K562 (cell line): ENCODE results near the gene SMIM13. TPM values are rescaled to one million over a fixed set of nuclear protein-coding genes. Genes with fewer than 3 reads are reported as not detected.

Experiments
- ATAC-seq: fragments of 200-7000 bp; cut with Tn5 transposase; 3 replicates; pipeline ENCODE4 v1.9.1; 2020; ENCODE audit warnings: moderate library complexity
- BruUV-seq: library from RNA; stranded (reverse); fragments of 400-500 nt; replicated peaks from 2 replicates; lab custom pipeline; 2021; lab: Mats Ljungman, UMichigan
- CTCF ChIA-PET: fragments of 300-600 bp; formaldehyde crosslinking; extraction: SDS; loops from one replicate; lab custom pipeline; 2021; ENCODE audit warnings: low intra/inter-chr PET ratio; lab: Yijun Ruan, JAX
- POLR2A ChIA-PET: fragments of 300-600, 350-650 bp; sonication (Branson Sonifier 250); formaldehyde crosslinking; extraction: SDS; loops from one replicate; lab custom pipeline; 2021; ENCODE audit warnings: antibody characterized with exemption, inconsistent platforms; lab: Yijun Ruan, JAX
- DNase-seq, 4 experiments: peaks; one replicate each; pipeline versions ENCODE4 v3.0.0 to v3.0.0-alpha.2; 2011 to 2018; ENCODE audit warnings: low spot score in 3 of 4, mixed read lengths in 3 of 4; ENCODE audit errors: extremely low read depth in 1 of 4
- FAIRE-seq: peaks from 2 replicates; lab custom pipeline; 2011; peaks lifted over from hg19 to GRCh38; lab: Jason Lieb, UNC
- H2AFZ ChIP-seq: 2 replicates; pipeline ENCODE4 v1.6.0; 2011; ENCODE audit warnings: low read depth, low read length, control low read depth, inconsistent platforms
- H3K27ac ChIP-seq: fragments of 200-600 bp; 3 replicates; pipeline ENCODE4 v1.8.0; 2011; ENCODE audit warnings: low read depth, mild to moderate bottlenecking, control low read depth, inconsistent platforms, low read length, moderate library complexity, mixed read lengths; ENCODE audit errors: extremely low read depth
- H3K27me3 ChIP-seq, 2 experiments: fragments of 300-600 bp in 1 of 2; 2 replicates in 1 of 2; 3 replicates in 1 of 2; pipeline versions ENCODE4 v1.6.0 to v1.8.0; 2011; ENCODE audit warnings: inconsistent platforms in 2 of 2, low read length in 2 of 2, mild to moderate bottlenecking in 1 of 2, mixed read lengths in 1 of 2, moderate library complexity in 1 of 2; ENCODE audit not compliant: control insufficient read depth in 2 of 2, insufficient read depth in 2 of 2
- H3K36me3 ChIP-seq: fragments of 300-600 bp; 3 replicates; pipeline ENCODE4 v1.8.0; 2011; ENCODE audit warnings: mild to moderate bottlenecking, low read length, inconsistent platforms; ENCODE audit not compliant: control insufficient read depth, insufficient read depth
- H3K4me1 ChIP-seq, 2 experiments: fragments of 200-600 bp in 1 of 2; replicated peaks in 1 of 2; 2 replicates in 1 of 2; 3 replicates in 1 of 2; pipeline versions ENCODE4 v1.5.1 to v1.8.0; 2011; ENCODE audit warnings: inconsistent platforms in 2 of 2, low read length in 2 of 2, mild to moderate bottlenecking in 1 of 2, mixed read lengths in 1 of 2, moderate library complexity in 1 of 2; ENCODE audit not compliant: control insufficient read depth in 2 of 2, insufficient read depth in 2 of 2
- H3K4me2 ChIP-seq: 2 replicates; pipeline ENCODE4 v1.6.1; 2011; ENCODE audit warnings: low read length, control low read depth, inconsistent platforms, mixed read lengths; ENCODE audit not compliant: insufficient read depth
- H3K4me3 ChIP-seq: fragments of 200-600 bp; sonication (generic), shearing (Covaris generic); 2 replicates; pipeline ENCODE4 v1.5.1; 2016; ENCODE audit warnings: control low read depth, inconsistent platforms
- H3K79me2 ChIP-seq: fragments of 200-600 bp; 3 replicates; pipeline ENCODE4 v1.8.0; 2011; ENCODE audit warnings: low read length, inconsistent platforms; ENCODE audit not compliant: control insufficient read depth, insufficient read depth
- H3K9ac ChIP-seq, 2 experiments: 2 replicates each; pipeline versions ENCODE4 v1.6.0 to v1.6.1; 2011; ENCODE audit warnings: low read depth in 2 of 2, low read length in 2 of 2, control low read depth in 1 of 2, inconsistent platforms in 1 of 2, mild to moderate bottlenecking in 1 of 2, mixed read lengths in 1 of 2; ENCODE audit not compliant: insufficient read depth in 1 of 2
- H3K9me1 ChIP-seq: one replicate; pipeline ENCODE4 v1.6.0; 2011; ENCODE audit warnings: inconsistent platforms, mild to moderate bottlenecking, low read length, moderate library complexity; ENCODE audit not compliant: control insufficient read depth, insufficient read depth
- H3K9me3 ChIP-seq: replicated peaks from 2 replicates; pipeline ENCODE4 v1.5.1; 2011; ENCODE audit warnings: low read depth, low read length, inconsistent platforms; ENCODE audit not compliant: control insufficient read depth, insufficient read depth
- H4K20me1 ChIP-seq: replicated peaks from 2 replicates; pipeline ENCODE4 v1.6.1; 2011; ENCODE audit warnings: low read length, inconsistent platforms, mixed read lengths; ENCODE audit not compliant: control insufficient read depth, insufficient read depth
- C11orf30 ChIP-seq: fragments of 450-650 bp; IDR thresholded peaks from 2 replicates; pipeline ENCODE4 v1.6.1; 2016; ENCODE audit warnings: low read depth, mild to moderate bottlenecking
- NCOA4 ChIP-seq: fragments of 450-650 bp; IDR thresholded peaks from 2 replicates; pipeline ENCODE4 v1.6.1; 2018; ENCODE audit warnings: mild to moderate bottlenecking; ENCODE audit not compliant: partially characterized antibody
- PRDM10 ChIP-seq: fragments of 450-650 bp; IDR thresholded peaks from 2 replicates; pipeline ENCODE4 v1.6.1; 2018; ENCODE audit not compliant: partially characterized antibody
- ZNF232 ChIP-seq: sonication (generic); formaldehyde crosslinking; IDR thresholded peaks from 2 replicates; pipeline ENCODE4 v1.8.0; 2022; ENCODE audit warnings: mild to moderate bottlenecking, missing genetic modification reagents
- WGBS: fragments of 100-300 bp; shearing (Covaris generic); methylation state at CpG from one replicate; pipeline ENCODE4 v1.1.6; 2016; ENCODE audit warnings: low coverage, mixed read lengths; ENCODE audit not compliant: insufficient coverage; ENCODE audit errors: missing lambda C conversion rate; 5-methylcytosine and 5-hydroxymethylcytosine counted together
- in situ Hi-C: fragments of 300-500 bp; cut with MboI; formaldehyde crosslinking; loops from 4 replicates; pipeline ENCODE4 v1.15.0; 2018; ENCODE audit warnings: inconsistent platforms, mixed read lengths
- intact Hi-C: fragments of 100-400 bp; cut with micrococcal nuclease; formaldehyde crosslinking; loops from 2 replicates; pipeline ENCODE4 v1.14.2; 2022
- polyA plus RNA-seq, 8 experiments: library from polyadenylated mRNA; depleted of rRNA in 4 of 8; stranded (reverse) in 5 of 8; unstranded in 3 of 8; fragments of >200 nt; fragmentation: Nextera tagmentation in 2 of 8; fragmentation: Illumina TruSeq in 1 of 8; extraction: Ambion mirVana in 2 of 8; extraction: Trizol in 1 of 8; gene quantifications; 2 replicates each; pipeline versions ENCODE4 v1.2.1 to v1.2.3, GENCODE V29; 2011 to 2014; ENCODE audit warnings: inconsistent platforms in 1 of 8, missing spikeins in 1 of 8
- total RNA-seq, 7 experiments: library from RNA; depleted of rRNA in 6 of 7; stranded (reverse); fragments of >200 nt in 6 of 7; fragmentation: Illumina TruSeq in 2 of 7; extraction: Trizol in 2 of 7; gene quantifications; 2 replicates each; pipeline versions ENCODE4 v1.2.1 to v1.2.3, GENCODE V29; 2011 to 2021; ENCODE audit warnings: low replicate concordance in 1 of 7
- TF ChIP-seq, protein P1 (sequence below), 2 experiments: IDR thresholded peaks in 1 of 2; conservative IDR thresholded peaks in 1 of 2; 2 replicates each; pipeline ENCODE4 v1.6.1; 2016; ENCODE audit warnings: low read depth in 2 of 2, mild to moderate bottlenecking in 1 of 2, missing compliant biosample characterization in 1 of 2, missing genetic modification characterization in 1 of 2, moderate library complexity in 1 of 2
- TF ChIP-seq, protein P2 (sequence below), 2 experiments: fragments of 450-650 bp in 1 of 2; sonication (generic) in 1 of 2; formaldehyde crosslinking; conservative IDR thresholded peaks; 2 replicates each; pipeline versions ENCODE4 v1.4.0 to v1.8.1; 2020 to 2022; ENCODE audit warnings: mild to moderate bottlenecking in 1 of 2, missing genetic modification reagents in 1 of 2
- TF ChIP-seq, protein P3 (sequence below): IDR thresholded peaks from 2 replicates; pipeline ENCODE4 v1.6.1; 2012; ENCODE audit warnings: low read depth, low read length, improper control_type of control experiment, borderline replicate concordance
- TF ChIP-seq, protein P4 (sequence below): fragments of 450-650 bp; IDR thresholded peaks from 2 replicates; pipeline ENCODE4 v1.6.1; 2016; ENCODE audit warnings: mild to moderate bottlenecking

The SMIM13 gene
- total and polyA plus RNA-seq, 9 of the 15 experiments (the other 6 are each of a cell fraction or from before 2014, with no cell fraction given) = 5.5 to 24.8 (median 11.7) TPM

DNA sequence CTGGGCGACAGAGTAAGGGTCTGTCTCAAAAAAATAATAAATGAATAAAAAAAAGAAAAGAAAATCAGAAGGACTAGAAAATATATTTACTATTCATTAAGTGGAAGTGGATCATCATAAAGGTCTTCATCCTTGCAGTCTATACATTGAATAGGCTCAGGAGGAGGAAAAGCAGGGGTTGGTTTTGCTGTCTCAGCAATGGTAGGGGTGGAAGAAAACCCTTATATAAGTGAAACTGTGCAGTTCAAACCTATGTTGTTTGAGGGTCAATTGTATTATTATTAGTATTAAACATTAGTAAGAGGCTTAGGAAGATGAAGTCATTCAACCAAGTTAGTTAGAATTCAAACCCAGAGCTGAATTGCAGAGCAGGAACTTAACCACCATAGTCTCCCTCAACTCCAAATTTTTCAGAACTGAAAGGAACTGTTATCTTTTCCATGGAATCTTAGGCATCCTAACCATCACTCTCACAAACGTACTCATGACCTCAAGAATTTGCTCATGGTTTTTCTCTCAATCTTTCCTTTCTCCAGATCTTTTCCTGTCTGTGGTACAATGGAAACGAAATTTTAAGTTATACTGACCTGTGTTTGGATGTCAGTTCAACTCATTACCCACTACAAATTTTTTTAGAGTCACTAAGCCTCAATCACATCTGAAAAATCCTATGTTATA is 7.7 kb upstream of the SMIM13 start:
- in situ Hi-C loops = no loop called here
- FAIRE-seq (no peak), ATAC-seq (no peak), DNase-seq (no peak)
- POLR2A ChIA-PET = interaction anchor here (1.1 kb wide), 1 partner anchor 10 kb away, joined by 3 read pairs; no protein-coding TSS in a partner anchor
- Histone ChIP-seq H2AFZ (no peak overlapping the region), H3K9ac (no peak overlapping the region), H3K79me2 (no peaks in the 10 kb centered on the region), H3K4me1 (no peaks in the 10 kb centered on the region), H3K9me1 (no peaks in the 10 kb centered on the region), H4K20me1 (no peaks in the 10 kb centered on the region), H3K27ac (no peak overlapping the region), H3K4me2 (no peak overlapping the region), H3K9me3 (no peaks in the 10 kb centered on the region), H3K27me3 (no peaks in the 10 kb centered on the region), H3K36me3 (no peaks in the 10 kb centered on the region), H3K4me3 (no peak overlapping the region)
- CTCF ChIA-PET = no interaction called here
- no TSS peak for BruUV-seq
- intact Hi-C loops = no loop called here
- WGBS = 21% methylated on average over 3 of the region's 3 CpGs
- TF ChIP-seq ZNF232 (CRISPR knock-in tag) (no peak), PRDM10 (no peak), C11orf30 (peak; percentile 33; the same call in 1 of the 2 replicates), NCOA4 (no peak)
- TF ChIP-seq, protein P1, sequence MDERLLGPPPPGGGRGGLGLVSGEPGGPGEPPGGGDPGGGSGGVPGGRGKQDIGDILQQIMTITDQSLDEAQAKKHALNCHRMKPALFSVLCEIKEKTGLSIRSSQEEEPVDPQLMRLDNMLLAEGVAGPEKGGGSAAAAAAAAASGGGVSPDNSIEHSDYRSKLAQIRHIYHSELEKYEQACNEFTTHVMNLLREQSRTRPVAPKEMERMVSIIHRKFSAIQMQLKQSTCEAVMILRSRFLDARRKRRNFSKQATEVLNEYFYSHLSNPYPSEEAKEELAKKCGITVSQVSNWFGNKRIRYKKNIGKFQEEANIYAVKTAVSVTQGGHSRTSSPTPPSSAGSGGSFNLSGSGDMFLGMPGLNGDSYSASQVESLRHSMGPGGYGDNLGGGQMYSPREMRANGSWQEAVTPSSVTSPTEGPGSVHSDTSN (CRISPR knock-in tag; IDR thresholded peaks at IDR 0.05; ENCODE audit: low read depth) = no peak
- TF ChIP-seq, protein P1 (tag; conservative IDR thresholded peaks at IDR 0.05; ENCODE audit: low read depth) = no peak
- TF ChIP-seq, protein P2, sequence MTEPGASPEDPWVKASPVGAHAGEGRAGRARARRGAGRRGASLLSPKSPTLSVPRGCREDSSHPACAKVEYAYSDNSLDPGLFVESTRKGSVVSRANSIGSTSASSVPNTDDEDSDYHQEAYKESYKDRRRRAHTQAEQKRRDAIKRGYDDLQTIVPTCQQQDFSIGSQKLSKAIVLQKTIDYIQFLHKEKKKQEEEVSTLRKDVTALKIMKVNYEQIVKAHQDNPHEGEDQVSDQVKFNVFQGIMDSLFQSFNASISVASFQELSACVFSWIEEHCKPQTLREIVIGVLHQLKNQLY (CRISPR knock-in tag; conservative IDR thresholded peaks at IDR 0.05) = no peak
- TF ChIP-seq, protein P3, sequence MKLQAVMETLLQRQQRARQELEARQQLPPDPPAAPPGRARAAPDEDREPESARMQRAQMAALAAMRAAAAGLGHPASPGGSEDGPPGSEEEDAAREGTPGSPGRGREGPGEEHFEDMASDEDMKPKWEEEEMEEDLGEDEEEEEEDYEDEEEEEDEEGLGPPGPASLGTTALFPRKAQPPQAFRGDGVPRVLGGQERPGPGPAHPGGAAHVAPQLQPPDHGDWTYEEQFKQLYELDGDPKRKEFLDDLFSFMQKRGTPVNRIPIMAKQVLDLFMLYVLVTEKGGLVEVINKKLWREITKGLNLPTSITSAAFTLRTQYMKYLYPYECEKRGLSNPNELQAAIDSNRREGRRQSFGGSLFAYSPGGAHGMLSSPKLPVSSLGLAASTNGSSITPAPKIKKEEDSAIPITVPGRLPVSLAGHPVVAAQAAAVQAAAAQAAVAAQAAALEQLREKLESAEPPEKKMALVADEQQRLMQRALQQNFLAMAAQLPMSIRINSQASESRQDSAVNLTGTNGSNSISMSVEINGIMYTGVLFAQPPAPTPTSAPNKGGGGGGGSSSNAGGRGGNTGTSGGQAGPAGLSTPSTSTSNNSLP = no peak
- TF ChIP-seq, protein P4, sequence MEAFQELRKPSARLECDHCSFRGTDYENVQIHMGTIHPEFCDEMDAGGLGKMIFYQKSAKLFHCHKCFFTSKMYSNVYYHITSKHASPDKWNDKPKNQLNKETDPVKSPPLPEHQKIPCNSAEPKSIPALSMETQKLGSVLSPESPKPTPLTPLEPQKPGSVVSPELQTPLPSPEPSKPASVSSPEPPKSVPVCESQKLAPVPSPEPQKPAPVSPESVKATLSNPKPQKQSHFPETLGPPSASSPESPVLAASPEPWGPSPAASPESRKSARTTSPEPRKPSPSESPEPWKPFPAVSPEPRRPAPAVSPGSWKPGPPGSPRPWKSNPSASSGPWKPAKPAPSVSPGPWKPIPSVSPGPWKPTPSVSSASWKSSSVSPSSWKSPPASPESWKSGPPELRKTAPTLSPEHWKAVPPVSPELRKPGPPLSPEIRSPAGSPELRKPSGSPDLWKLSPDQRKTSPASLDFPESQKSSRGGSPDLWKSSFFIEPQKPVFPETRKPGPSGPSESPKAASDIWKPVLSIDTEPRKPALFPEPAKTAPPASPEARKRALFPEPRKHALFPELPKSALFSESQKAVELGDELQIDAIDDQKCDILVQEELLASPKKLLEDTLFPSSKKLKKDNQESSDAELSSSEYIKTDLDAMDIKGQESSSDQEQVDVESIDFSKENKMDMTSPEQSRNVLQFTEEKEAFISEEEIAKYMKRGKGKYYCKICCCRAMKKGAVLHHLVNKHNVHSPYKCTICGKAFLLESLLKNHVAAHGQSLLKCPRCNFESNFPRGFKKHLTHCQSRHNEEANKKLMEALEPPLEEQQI = no peak
